Subcutaneous adipose tissue (tissue), 4 donors: ENCODE measurements around the gene NRXN2. TPM values are rescaled to one million over a fixed set of nuclear protein-coding genes. Genes with fewer than 3 reads are reported as not detected.

Source experiments
- total RNA-seq, 4 donors: library from RNA; depleted of rRNA; stranded (reverse); fragments of >200 nt; gene quantifications; one replicate each; pipeline ENCODE4 v1.1.0, GENCODE V29; 2016
- TF ChIP-seq, protein P1 (sequence below): fragments of 450-650 bp; IDR thresholded peaks from one replicate; pipeline ENCODE4 v1.5.1; 2016; ENCODE audit warnings: low read depth, mild to moderate bottlenecking, control low read depth, antibody characterized with exemption, moderate library complexity

NRXN2 gene
- 1 to 10 TPM in 3 of 4 donors, under 1 TPM in 1; 0.16 to 7.0 (median 2.9) TPM for total RNA-seq

DNA sequence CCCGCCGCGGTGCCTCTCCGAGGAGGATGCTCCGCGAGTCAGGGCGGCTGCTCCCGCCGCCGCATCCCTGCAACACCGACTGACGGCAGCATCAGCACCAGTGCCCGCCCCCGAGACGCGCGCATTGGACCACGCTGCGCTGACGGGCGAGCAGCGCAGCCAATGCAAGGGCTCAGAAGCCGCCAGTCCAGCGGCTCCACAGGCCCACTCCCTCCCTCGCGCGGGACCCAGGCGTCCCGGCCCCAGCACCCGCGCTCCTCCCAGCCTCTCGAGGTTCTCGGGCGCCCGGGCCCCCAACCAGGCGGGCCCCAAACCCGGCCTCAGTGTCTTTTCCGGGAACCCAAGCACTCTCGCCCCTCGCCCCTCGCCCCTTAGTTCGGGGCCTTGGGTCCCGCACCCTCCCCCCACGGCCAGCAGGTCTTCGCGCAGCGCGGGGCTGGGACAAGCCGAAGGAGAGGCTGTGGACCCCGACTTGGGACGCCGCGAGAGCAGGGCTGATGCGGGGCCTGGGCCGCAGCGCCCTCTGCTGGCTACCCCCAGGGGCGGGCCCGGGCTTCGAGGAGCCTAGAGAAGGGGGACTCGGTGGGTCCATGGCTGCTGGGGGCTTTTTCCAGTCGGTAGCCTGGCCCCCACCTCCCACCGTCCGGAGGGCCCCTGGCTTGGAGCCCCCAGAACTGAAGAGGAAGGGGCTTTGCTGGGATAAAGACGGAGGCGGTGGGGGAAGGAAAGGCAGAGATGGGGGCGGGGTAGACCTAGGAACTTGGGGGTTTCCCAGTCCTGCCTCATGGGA lies at the start of gene NRXN2:
Gene NRXN2 (minus strand): TSS at position 81 of the 790 bp plus-strand sequence. CDS start 9,498 bp downstream, outside the sequence.
- TF ChIP-seq, protein P1, sequence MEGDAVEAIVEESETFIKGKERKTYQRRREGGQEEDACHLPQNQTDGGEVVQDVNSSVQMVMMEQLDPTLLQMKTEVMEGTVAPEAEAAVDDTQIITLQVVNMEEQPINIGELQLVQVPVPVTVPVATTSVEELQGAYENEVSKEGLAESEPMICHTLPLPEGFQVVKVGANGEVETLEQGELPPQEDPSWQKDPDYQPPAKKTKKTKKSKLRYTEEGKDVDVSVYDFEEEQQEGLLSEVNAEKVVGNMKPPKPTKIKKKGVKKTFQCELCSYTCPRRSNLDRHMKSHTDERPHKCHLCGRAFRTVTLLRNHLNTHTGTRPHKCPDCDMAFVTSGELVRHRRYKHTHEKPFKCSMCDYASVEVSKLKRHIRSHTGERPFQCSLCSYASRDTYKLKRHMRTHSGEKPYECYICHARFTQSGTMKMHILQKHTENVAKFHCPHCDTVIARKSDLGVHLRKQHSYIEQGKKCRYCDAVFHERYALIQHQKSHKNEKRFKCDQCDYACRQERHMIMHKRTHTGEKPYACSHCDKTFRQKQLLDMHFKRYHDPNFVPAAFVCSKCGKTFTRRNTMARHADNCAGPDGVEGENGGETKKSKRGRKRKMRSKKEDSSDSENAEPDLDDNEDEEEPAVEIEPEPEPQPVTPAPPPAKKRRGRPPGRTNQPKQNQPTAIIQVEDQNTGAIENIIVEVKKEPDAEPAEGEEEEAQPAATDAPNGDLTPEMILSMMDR: no peak

DNA sequence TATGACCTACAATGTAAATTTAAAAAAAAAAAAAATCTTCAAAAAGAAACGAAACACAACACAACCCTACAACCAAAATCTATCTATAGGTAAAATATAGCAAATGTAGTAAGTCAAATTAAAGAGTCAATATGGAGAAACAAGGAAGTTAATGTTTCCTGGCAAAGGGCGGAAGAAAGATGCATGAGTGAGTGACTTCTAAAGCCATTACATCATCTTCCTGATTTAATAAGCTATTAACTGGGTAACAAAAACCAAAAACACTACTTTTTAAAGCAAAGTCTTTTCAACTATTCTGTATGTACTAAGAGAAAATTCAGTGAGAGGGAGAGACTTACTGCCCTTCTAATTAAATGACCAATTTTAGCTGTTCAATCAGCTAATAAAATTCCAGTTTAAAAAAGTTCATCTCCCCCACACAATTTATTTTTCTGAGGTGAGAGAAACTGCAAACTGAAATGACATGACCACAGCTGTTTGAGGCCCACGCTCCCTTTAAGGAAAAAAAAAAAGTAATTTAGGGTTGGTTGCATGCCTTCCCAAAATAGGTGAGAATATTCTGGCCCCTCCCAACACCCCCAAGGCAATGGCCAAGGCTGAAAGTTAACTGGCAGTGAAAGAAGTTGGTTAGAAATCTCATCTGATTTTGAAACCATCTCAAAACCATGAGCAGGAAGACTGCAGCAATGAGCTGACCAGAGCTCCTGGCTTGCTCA lies 49.5 kb upstream of the NRXN2 start:
- TF ChIP-seq, protein P1: no peak

DNA sequence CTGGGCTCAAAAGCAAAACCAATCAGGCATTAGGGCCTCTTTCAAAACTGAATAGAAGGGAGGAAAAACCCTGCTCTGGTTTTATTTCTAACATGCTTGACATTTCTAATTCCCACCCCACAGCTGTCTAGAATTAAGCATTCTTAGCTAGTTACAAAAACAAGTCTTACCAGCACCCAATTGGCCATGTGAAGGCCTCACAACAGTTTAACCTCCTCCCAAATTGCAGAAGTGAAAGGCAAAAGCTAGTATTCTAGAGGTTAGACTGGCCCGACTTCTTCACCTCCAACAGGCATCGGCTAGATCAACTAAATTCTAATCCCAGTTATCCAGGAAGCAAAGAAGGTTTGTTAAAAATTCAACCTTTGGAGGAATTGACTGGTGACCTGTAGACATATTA lies 48.9 kb upstream of the NRXN2 start:
- TF ChIP-seq, protein P1: no peak

DNA sequence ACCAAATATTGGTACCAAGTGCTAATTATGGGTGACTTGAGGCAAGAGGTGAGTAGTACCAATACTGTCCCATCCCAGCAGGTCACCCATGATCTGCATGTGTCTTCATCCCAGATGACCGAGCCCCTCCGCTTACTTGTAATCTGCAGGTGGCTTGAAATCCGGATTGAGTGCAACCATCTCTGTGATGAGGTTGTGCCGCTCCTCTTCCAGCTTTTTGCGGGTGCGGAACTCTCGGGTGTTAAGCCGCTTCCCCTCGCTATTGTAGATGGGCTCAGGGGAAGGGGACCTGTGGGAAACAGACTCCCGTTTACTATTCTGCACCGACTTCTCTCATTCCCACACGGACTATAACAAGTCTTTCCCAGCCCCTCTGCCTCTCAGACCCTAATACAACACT lies 47.1 kb upstream of the NRXN2 start:
- TF ChIP-seq, protein P1: no peak

DNA sequence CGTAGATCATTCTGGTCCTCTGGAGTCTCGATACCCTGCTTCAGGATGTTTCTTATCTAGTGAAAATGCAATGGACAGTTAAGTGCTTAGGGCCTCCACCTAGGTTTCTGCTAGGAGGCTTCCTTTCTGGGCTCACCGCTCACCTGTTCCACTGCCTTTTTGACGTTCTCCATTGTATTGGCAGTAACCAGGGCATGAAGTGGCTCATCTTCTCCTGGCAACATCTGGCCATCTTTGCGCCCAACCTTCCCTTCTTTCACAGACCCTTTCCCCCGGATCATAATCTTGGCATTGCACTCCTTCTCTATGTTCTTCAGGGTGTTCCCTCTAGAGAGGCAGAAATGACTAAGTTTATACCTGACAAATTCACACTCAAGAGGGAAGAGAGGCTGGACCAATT lies 46.3 kb upstream of the NRXN2 start:
- TF ChIP-seq, protein P1: no peak

DNA sequence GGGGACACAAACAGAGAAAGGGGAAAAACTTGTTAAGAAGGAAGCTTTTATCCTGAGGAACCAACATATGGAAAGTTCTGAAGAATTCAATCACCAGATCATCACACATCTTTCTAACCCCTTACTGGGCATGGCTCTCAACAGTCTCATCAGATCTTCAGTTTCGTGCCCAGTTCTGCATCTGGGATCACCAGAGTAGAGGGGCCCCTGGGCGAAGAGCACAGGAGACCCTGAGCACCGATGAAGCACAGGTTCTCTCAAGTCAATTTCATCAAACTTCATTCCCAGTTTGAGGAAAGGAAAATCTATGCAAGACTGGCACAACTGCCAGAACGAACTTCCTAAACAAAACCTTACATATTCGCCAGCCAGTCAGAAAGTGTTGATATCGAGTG lies 45.3 kb upstream of the NRXN2 start:
- TF ChIP-seq, protein P1: no peak
